ENCODE results near the gene FOXL1. TPM values are rescaled to one million over a fixed set of nuclear protein-coding genes. Genes with fewer than 3 reads are reported as not detected.

FOXL1 gene
- total and polyA plus RNA-seq, 7 donors = 0.14 to 1.6 (median 0.48) TPM; not detected in 1

- WGBS, 2 donors = 87 to 93% methylated on average over 8 of the region's 8 CpGs
- no peak for TF ChIP-seq POLR2AphosphoS5 (IDR thresholded peaks at IDR 0.05)
- TF ChIP-seq POLR2A (IDR thresholded peaks at IDR 0.05) = no peak
- TF ChIP-seq CTCF (IDR thresholded peaks at IDR 0.05) = no peak
- TF ChIP-seq EP300 (IDR thresholded peaks at IDR 0.05) = no peak
- no peak for DNase-seq
- intact Hi-C loops (cut with DNase I) = no loop called here
- H3K4me1 ChIP-seq = no peaks in the 10 kb centered on the region
- H3K27me3 ChIP-seq = no peaks in the 10 kb centered on the region
- H3K27ac ChIP-seq = no peak overlapping the region
- no peaks in the 10 kb centered on the region for H3K9me3 ChIP-seq
- H3K36me3 ChIP-seq = peaks cover 4 to 90% (median 33%) of the 10 kb centered on the region in 4 donors
- no peak overlapping the region for H3K4me3 ChIP-seq
These were observed 31.7 kb upstream of the FOXL1 start for GRCh38 chr16:86546638-86547013.

GRCh38 chr16:86547286-86547685 is 31.1 kb upstream of the FOXL1 start:
- peak; percentile 57 for DNase-seq
- WGBS, 2 donors = 96 to 97% methylated on average over 11 of the region's 11 CpGs
- no peak for TF ChIP-seq EP300 (IDR thresholded peaks at IDR 0.05)
- no peak for TF ChIP-seq POLR2A (IDR thresholded peaks at IDR 0.05)
- TF ChIP-seq POLR2AphosphoS5 (IDR thresholded peaks at IDR 0.05) = no peak
- no peak for TF ChIP-seq CTCF (IDR thresholded peaks at IDR 0.05)
- Histone ChIP-seq H3K9me3 (no peaks in the 10 kb centered on the region), H3K27ac (no peak overlapping the region), H3K4me1 (no peaks in the 10 kb centered on the region), H3K36me3 (peaks cover 0 to 89% (median 27%) of the 10 kb centered on the region in 4 donors), H3K4me3 (no peak overlapping the region), H3K27me3 (no peaks in the 10 kb centered on the region)
- intact Hi-C loops (cut with DNase I) = no loop called here

- peaks cover 0 to 72% (median 22%) of the 10 kb centered on the region in 4 donors for H3K36me3 ChIP-seq
- intact Hi-C loops (cut with DNase I) = no loop called here
- no peaks in the 10 kb centered on the region for H3K9me3 ChIP-seq
- no peaks in the 10 kb centered on the region for H3K27me3 ChIP-seq
- H3K4me3 ChIP-seq = no peak overlapping the region
- H3K4me1 ChIP-seq = peaks cover 0 to 11% (median 4%) of the 10 kb centered on the region in 4 donors
- DNase-seq = peak; percentile 40
- H3K27ac ChIP-seq = no peak overlapping the region
- WGBS, 2 donors = 76 to 86% methylated on average over 8 of the region's 8 CpGs
- no peak for TF ChIP-seq POLR2AphosphoS5 (IDR thresholded peaks at IDR 0.05)
- no peak for TF ChIP-seq CTCF (IDR thresholded peaks at IDR 0.05)
- TF ChIP-seq EP300 (IDR thresholded peaks at IDR 0.05) = no peak
- no peak for TF ChIP-seq POLR2A (IDR thresholded peaks at IDR 0.05)
These were observed 29.1 kb upstream of the FOXL1 start for GRCh38 chr16:86549076-86549892.

GRCh38 chr16:86549893-86550190 is 28.5 kb upstream of the FOXL1 start:
- intact Hi-C loops (cut with DNase I) = loop anchor here (10.0 kb wide), 1 partner anchor 835 kb away; the partner anchor contains the start of gene FBXO31
- no peaks in the 10 kb centered on the region for H3K27me3 ChIP-seq
- TF ChIP-seq POLR2AphosphoS5 (IDR thresholded peaks at IDR 0.05) (no peak), EP300 (IDR thresholded peaks at IDR 0.05) (no peak)
- peaks cover 0 to 13% (median 7%) of the 10 kb centered on the region in 4 donors for H3K4me1 ChIP-seq
- WGBS, 2 donors = 98% methylated on average over 7 of the region's 7 CpGs
- DNase-seq = peak; percentile 36
- peaks cover 0 to 66% (median 22%) of the 10 kb centered on the region in 4 donors for H3K36me3 ChIP-seq
- no peak overlapping the region for H3K4me3 ChIP-seq
- no peaks in the 10 kb centered on the region for H3K9me3 ChIP-seq
- no peak overlapping the region for H3K27ac ChIP-seq

- whole genome bisulfite sequencing, 2 donors = 95% methylated on average over 5 of the region's 5 CpGs
- peak; percentile 17 for DNase-seq
These were observed 28.1 kb upstream of the FOXL1 start for GRCh38 chr16:86550281-86550680.

More at GRCh38 chr16:86550281-86550680, 28.1 kb upstream of the FOXL1 start:
- TF ChIP-seq EP300 (IDR thresholded peaks at IDR 0.05) (no peak), CTCF (IDR thresholded peaks at IDR 0.05) (no peak), POLR2AphosphoS5 (IDR thresholded peaks at IDR 0.05) (no peak), POLR2A (IDR thresholded peaks at IDR 0.05) (no peak)
- Histone ChIP-seq H3K4me1 (peaks cover under 1 to 14% (median 8%) of the 10 kb centered on the region in 4 donors), H3K27me3 (no peaks in the 10 kb centered on the region), H3K27ac (no peak overlapping the region), H3K4me3 (no peak overlapping the region), H3K9me3 (no peaks in the 10 kb centered on the region), H3K36me3 (peaks cover 0 to 62% (median 19%) of the 10 kb centered on the region in 4 donors)
- intact Hi-C loops (cut with DNase I) = loop anchor here (10.0 kb wide), 1 partner anchor 835 kb away; the partner anchor contains the start of gene FBXO31

Data from sigmoid colon (tissue), 7 donors.